PC-3 (cell line): Measurements from ENCODE around the gene ADCY3.

ENCODE experiments used
- EZH2 ChIP-seq: fragments of 300-600 bp; sonication (generic); IDR thresholded peaks from one replicate; pipeline ENCODE4 v1.6.1; 2017; ENCODE audit warnings: antibody characterized with exemption, mild to moderate bottlenecking, low read length; ENCODE audit not compliant: unreplicated experiment
- TF ChIP-seq, protein P1 (sequence below): fragments of 300-600 bp; sonication (generic); conservative IDR thresholded peaks from 2 replicates; pipeline ENCODE4 v1.5.1; 2017; ENCODE audit warnings: antibody characterized with exemption, low read depth, mild to moderate bottlenecking, low read length

GRCh38 chr2:24852431-24853020 lies 67.5 kb downstream of the ADCY3 start:
- TF ChIP-seq, protein P1, sequence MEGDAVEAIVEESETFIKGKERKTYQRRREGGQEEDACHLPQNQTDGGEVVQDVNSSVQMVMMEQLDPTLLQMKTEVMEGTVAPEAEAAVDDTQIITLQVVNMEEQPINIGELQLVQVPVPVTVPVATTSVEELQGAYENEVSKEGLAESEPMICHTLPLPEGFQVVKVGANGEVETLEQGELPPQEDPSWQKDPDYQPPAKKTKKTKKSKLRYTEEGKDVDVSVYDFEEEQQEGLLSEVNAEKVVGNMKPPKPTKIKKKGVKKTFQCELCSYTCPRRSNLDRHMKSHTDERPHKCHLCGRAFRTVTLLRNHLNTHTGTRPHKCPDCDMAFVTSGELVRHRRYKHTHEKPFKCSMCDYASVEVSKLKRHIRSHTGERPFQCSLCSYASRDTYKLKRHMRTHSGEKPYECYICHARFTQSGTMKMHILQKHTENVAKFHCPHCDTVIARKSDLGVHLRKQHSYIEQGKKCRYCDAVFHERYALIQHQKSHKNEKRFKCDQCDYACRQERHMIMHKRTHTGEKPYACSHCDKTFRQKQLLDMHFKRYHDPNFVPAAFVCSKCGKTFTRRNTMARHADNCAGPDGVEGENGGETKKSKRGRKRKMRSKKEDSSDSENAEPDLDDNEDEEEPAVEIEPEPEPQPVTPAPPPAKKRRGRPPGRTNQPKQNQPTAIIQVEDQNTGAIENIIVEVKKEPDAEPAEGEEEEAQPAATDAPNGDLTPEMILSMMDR: no peak
- no peak for TF ChIP-seq EZH2
